Transverse colon (tissue), 4 donors: ENCODE data around the gene CENPF. TPM values are rescaled to one million over a fixed set of nuclear protein-coding genes. Genes with fewer than 3 reads are reported as not detected.

Experiments used
- DNase-seq: peaks from one replicate; pipeline ENCODE4 v3.0.0-alpha.2; 2019
- H3K27ac ChIP-seq, 4 donors: fragments of 200-600 bp; sonication (generic); 2 replicates each; pipeline ENCODE4 v1.5.1; 2016 to 2018; ENCODE audit warnings: inconsistent platforms in 4 of 4
- H3K27me3 ChIP-seq: fragments of 200-600 bp; sonication (generic); 2 replicates; pipeline ENCODE4 v1.5.1; 2017; ENCODE audit warnings: inconsistent platforms
- H3K36me3 ChIP-seq, 4 donors: fragments of 200-600 bp; sonication (generic); 2 replicates each; pipeline ENCODE4 v1.5.1; 2017 to 2019; ENCODE audit warnings: inconsistent platforms in 4 of 4
- H3K4me1 ChIP-seq, 4 donors: fragments of 200-600 bp; sonication (generic); 2 replicates each; pipeline ENCODE4 v1.5.1; 2017 to 2020; ENCODE audit warnings: inconsistent platforms in 4 of 4
- H3K4me3 ChIP-seq, 4 donors: fragments of 200-600 bp; sonication (generic); 1 replicate in 1 of 4; 2 replicates in 3 of 4; pipeline versions ENCODE4 v1.5.1 to v1.6.1; 2017 to 2019; ENCODE audit warnings: inconsistent platforms in 4 of 4
- H3K9me3 ChIP-seq, 2 donors: fragments of 200-600 bp; sonication (generic); 2 replicates each; pipeline ENCODE4 v1.5.1; 2017 to 2019; ENCODE audit warnings: inconsistent platforms in 2 of 2
- EP300 ChIP-seq: sonication (generic); formaldehyde crosslinking; IDR thresholded peaks from one replicate; pipeline ENCODE4 v1.6.1; 2017; ENCODE audit warnings: antibody characterized with exemption, low read depth
- POLR2A ChIP-seq: fragments of 450-650 bp; IDR thresholded peaks from one replicate; pipeline ENCODE4 v1.6.1; 2016; ENCODE audit warnings: antibody characterized with exemption, mild to moderate bottlenecking, moderate library complexity
- POLR2AphosphoS5 ChIP-seq, 3 donors: sonication (generic); formaldehyde crosslinking; IDR thresholded peaks; one replicate each; pipeline ENCODE4 v1.6.1; 2016; ENCODE audit warnings: antibody characterized with exemption in 3 of 3
- WGBS, 2 donors: methylation state at CpG; one replicate each; pipeline ENCODE4 v1.1.5; 2018; ENCODE audit warnings: low coverage in 1 of 2; 5-methylcytosine and 5-hydroxymethylcytosine counted together
- in situ Hi-C, 4 donors: fragments of 200-750 bp; cut with MboI; loops; one replicate each; pipeline versions ENCODE4 v1.15.0 to v1.15.1; 2017; ENCODE audit warnings: low sequenced_read_pairs in 3 of 4, low pct_ligation_motif_present in 1 of 4, low pct_unique_long_range_greater_than_20kb in 1 of 4
- intact Hi-C: fragments of 100-400 bp; cut with DNase I; formaldehyde crosslinking; loops from one replicate; pipeline ENCODE4 v1.15.1; 2023; ENCODE audit warnings: low total_unique reads
- total RNA-seq, 4 donors: library from RNA; depleted of rRNA; stranded (reverse); fragments of >200 nt; gene quantifications; one replicate each; pipeline ENCODE4 v1.1.0, GENCODE V29; 2016
- TF ChIP-seq, protein P1 (sequence below), 5 experiments: fragments of 200-600 bp in 3 of 5; fragments of 450-650 bp in 2 of 5; sonication (generic) in 3 of 5; IDR thresholded peaks; 1 replicate in 2 of 5; 2 replicates in 3 of 5; pipeline ENCODE4 v1.5.1; 2016 to 2017; ENCODE audit warnings: antibody characterized with exemption in 5 of 5, inconsistent platforms in 3 of 5, mild to moderate bottlenecking in 2 of 5, moderate library complexity in 1 of 5

CENPF gene
- total RNA-seq, 4 donors from 2014 or later = 1.5 to 49.8 (median 3.4) TPM

DNA sequence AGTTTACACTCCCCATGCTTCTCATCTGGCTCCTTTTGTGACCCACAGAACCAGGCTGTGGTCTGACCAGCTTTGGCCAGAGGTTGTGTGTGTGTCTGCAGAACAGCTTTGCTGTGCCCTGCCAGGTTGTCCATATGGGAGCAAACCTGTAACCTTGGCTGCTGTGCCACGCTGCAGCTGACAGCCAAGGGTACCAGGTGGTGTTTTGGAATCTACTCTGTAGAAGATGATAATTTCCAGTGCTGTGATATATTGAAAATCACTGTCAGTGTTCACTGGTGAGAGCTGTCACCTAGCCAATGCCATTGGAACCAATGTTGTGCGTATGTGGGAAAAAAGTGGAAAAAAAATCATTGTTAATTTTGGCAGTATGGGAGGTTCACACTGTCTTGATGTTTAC, 18.2 kb downstream of the CENPF start:
- TF ChIP-seq POLR2AphosphoS5 (IDR thresholded peaks at IDR 0.05) (no peak), EP300 (no peak), POLR2A (no peak)
- TF ChIP-seq, protein P1, sequence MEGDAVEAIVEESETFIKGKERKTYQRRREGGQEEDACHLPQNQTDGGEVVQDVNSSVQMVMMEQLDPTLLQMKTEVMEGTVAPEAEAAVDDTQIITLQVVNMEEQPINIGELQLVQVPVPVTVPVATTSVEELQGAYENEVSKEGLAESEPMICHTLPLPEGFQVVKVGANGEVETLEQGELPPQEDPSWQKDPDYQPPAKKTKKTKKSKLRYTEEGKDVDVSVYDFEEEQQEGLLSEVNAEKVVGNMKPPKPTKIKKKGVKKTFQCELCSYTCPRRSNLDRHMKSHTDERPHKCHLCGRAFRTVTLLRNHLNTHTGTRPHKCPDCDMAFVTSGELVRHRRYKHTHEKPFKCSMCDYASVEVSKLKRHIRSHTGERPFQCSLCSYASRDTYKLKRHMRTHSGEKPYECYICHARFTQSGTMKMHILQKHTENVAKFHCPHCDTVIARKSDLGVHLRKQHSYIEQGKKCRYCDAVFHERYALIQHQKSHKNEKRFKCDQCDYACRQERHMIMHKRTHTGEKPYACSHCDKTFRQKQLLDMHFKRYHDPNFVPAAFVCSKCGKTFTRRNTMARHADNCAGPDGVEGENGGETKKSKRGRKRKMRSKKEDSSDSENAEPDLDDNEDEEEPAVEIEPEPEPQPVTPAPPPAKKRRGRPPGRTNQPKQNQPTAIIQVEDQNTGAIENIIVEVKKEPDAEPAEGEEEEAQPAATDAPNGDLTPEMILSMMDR (IDR thresholded peaks at IDR 0.05) = no peak
- Histone ChIP-seq H3K4me3 (no peak overlapping the region), H3K27ac (no peak overlapping the region), H3K36me3 (no peaks in the 10 kb centered on the region), H3K4me1 (no peaks in the 10 kb centered on the region), H3K27me3 (no peaks in the 10 kb centered on the region), H3K9me3 (no peaks in the 10 kb centered on the region)
- intact Hi-C loops (no loop called here), in situ Hi-C loops (no loop called here)
- no peak for DNase-seq
- WGBS, 2 donors = 100% methylated on average over 1 to 2 of the region's 2 CpGs

DNA sequence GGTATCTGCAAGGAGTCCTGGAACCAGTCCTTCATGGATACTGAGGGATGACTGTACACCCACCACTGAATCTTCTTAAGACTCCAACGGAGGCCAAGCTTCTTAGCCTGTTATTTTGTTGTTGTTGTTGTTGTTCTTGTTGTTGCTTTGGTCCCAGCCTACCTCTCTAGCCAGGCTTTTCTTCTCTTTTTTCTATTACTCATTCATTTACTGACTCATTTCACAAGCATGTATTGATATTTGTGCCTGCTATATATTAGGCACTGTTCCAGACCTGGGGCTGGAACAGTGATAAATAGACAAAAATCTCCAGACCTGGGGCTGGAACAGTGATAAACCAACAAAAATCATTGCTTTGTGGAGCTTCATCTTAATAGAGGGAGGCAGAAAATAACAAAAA, 20.4 kb downstream of the CENPF start:
- H3K9me3 ChIP-seq = no peaks in the 10 kb centered on the region
- no peaks in the 10 kb centered on the region for H3K4me1 ChIP-seq
- TF ChIP-seq POLR2AphosphoS5 (IDR thresholded peaks at IDR 0.05) (no peak), POLR2A (no peak), EP300 (no peak)
- TF ChIP-seq, protein P1 (IDR thresholded peaks at IDR 0.05) = no peak
- H3K27me3 ChIP-seq = no peaks in the 10 kb centered on the region
- no peak overlapping the region for H3K4me3 ChIP-seq
- no peak overlapping the region for H3K27ac ChIP-seq
- in situ Hi-C loops (no loop called here), intact Hi-C loops (no loop called here)
- 82% methylated on average over 1 of the region's 1 CpG for WGBS, 2 donors
- H3K36me3 ChIP-seq = no peaks in the 10 kb centered on the region
- DNase-seq = no peak

DNA sequence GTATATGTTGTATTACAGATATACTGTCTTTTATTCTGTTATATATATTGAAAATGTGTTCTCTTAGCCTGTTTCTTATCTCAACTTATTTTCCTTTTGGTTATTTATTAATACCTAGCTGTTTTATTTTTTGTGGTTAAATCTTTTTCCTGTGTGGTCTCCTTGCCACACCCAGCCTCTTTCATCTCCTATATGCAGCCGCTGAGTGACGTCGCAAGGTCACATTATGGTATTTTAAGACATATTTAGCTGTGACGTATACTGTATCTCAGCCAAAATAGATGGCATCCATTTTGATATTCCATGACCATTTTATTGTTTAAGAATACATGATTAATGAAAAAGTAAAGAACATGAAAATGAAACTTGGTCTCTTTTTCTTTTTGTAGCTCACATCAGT, 29.1 kb downstream of the CENPF start:
- intact Hi-C loops = no loop called here
- Histone ChIP-seq H3K4me1 (no peaks in the 10 kb centered on the region), H3K4me3 (no peak overlapping the region), H3K36me3 (no peaks in the 10 kb centered on the region), H3K27ac (no peak overlapping the region), H3K9me3 (no peaks in the 10 kb centered on the region), H3K27me3 (no peaks in the 10 kb centered on the region)
- no peak for DNase-seq
- in situ Hi-C loops = loop anchor here in 2 of 4 donors (10.0 to 25.0 kb wide), 2 partner anchors 880 to 893 kb away; no protein-coding TSS in a partner anchor
- TF ChIP-seq POLR2AphosphoS5 (IDR thresholded peaks at IDR 0.05) (no peak), POLR2A (no peak)
- TF ChIP-seq, protein P1 (IDR thresholded peaks at IDR 0.05) = no peak
- WGBS, 2 donors = 63 to 95% methylated on average over 3 to 4 of the region's 4 CpGs

DNA sequence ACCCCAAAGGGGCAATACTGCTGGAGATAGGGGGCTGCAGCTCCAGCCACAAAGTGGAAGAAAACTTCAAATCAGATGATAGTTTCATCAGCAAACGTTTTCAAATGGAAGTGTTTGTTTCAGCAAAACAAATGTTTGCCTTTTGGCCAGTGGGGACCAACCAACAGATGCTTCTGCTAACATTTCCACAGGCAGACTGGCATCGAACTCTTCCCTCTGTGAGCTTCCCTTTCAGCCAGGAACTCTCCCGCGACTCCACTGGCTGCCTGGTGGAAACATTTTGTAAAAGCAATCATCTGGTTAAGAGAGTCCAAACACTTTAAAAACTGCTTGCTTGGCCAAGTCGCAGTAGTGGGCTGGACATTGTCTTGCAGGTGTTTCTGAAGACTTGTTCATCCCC, 30.7 kb downstream of the CENPF start:
- TF ChIP-seq POLR2AphosphoS5 (IDR thresholded peaks at IDR 0.05) = no peak
- TF ChIP-seq, protein P1 (IDR thresholded peaks at IDR 0.05) = no peak
- Histone ChIP-seq H3K27ac (no peak overlapping the region), H3K4me3 (no peak overlapping the region), H3K9me3 (no peaks in the 10 kb centered on the region), H3K36me3 (no peaks in the 10 kb centered on the region), H3K27me3 (no peaks in the 10 kb centered on the region), H3K4me1 (no peaks in the 10 kb centered on the region)
- WGBS, 2 donors = 96% methylated on average over 5 of the region's 5 CpGs; no CpG with 5 or more reads in 1 of the 2 donors
- DNase-seq = no peak
- intact Hi-C loops = no loop called here
- in situ Hi-C loops = loop anchor here in 2 of 4 donors (10.0 to 25.0 kb wide), 2 partner anchors 879 to 891 kb away; no protein-coding TSS in a partner anchor
